ENCODE results near the gene MRPL54.

- TF ChIP-seq, protein P1, sequence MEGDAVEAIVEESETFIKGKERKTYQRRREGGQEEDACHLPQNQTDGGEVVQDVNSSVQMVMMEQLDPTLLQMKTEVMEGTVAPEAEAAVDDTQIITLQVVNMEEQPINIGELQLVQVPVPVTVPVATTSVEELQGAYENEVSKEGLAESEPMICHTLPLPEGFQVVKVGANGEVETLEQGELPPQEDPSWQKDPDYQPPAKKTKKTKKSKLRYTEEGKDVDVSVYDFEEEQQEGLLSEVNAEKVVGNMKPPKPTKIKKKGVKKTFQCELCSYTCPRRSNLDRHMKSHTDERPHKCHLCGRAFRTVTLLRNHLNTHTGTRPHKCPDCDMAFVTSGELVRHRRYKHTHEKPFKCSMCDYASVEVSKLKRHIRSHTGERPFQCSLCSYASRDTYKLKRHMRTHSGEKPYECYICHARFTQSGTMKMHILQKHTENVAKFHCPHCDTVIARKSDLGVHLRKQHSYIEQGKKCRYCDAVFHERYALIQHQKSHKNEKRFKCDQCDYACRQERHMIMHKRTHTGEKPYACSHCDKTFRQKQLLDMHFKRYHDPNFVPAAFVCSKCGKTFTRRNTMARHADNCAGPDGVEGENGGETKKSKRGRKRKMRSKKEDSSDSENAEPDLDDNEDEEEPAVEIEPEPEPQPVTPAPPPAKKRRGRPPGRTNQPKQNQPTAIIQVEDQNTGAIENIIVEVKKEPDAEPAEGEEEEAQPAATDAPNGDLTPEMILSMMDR (IDR thresholded peaks at IDR 0.05; ENCODE audit: insufficient read depth, low read length): no peak
- TF ChIP-seq REST (IDR thresholded peaks at IDR 0.05; ENCODE audit: insufficient replicate concordance, low read depth) (no peak), POLR2AphosphoS5 (IDR thresholded peaks at IDR 0.05; ENCODE audit: low read depth) (no peak), GABPA (IDR thresholded peaks at IDR 0.05; ENCODE audit: low read depth) (no peak)
These were observed 2.8 kb upstream of the MRPL54 start for GRCh38 chr19:3759482-3760254.

All from HL-60 (cell line).